Renal cortex interstitium (tissue), 11 donors: ENCODE measurements around the gene FXYD5. TPM values are rescaled to one million over a fixed set of nuclear protein-coding genes. Genes with fewer than 3 reads are reported as not detected.
A peak's percentile ranks its signal among the peaks of the same experiment; 100 is the strongest.
"Not testable (repeated sequence)": the region's sequence is repeated elsewhere in the genome, so short reads cannot be mapped to it uniquely, and the experiment has no call there.

ENCODE experiments used
- DNase-seq, 11 donors: peaks; one replicate each; pipeline ENCODE4 v3.0.0-alpha.2; 2013; ENCODE audit warnings: low read depth in 9 of 11, low spot score in 4 of 11; ENCODE audit errors: extremely low read depth in 1 of 11
- polyA plus RNA-seq, 3 donors: library from polyadenylated mRNA; unstranded; fragments of 120-200 nt; gene quantifications; one replicate each; pipeline ENCODE4 v1.2.1, GENCODE V29; 2013; ENCODE audit not compliant: insufficient read length in 3 of 3

The FXYD5 gene
- polyA plus RNA-seq, 3 donors, result 19.4 to 29.2 (median 22.0) TPM

- no peak for DNase-seq
Measured at GRCh38 chr19:35195830-35196229, 41.3 kb downstream of the FXYD5 start.

- DNase-seq, result not testable (repeated sequence)
Measured at GRCh38 chr19:35196861-35197260, 42.3 kb downstream of the FXYD5 start.

GRCh38 chr19:35199481-35199880, 44.9 kb downstream of the FXYD5 start:
- no peak for DNase-seq

- DNase-seq, result no peak
Measured at GRCh38 chr19:35202722-35203688, 48.5 kb downstream of the FXYD5 start.

- DNase-seq, result no peak
Measured at GRCh38 chr19:35204799-35205732, 50.5 kb downstream of the FXYD5 start.

GRCh38 chr19:35205733-35206323, 51.3 kb downstream of the FXYD5 start:
- no peak for DNase-seq

GRCh38 chr19:35206379-35206778, 51.8 kb downstream of the FXYD5 start:
- no peak for DNase-seq

- DNase-seq, result no peak
Measured at GRCh38 chr19:35206855-35207254, 52.3 kb downstream of the FXYD5 start.

- no peak for DNase-seq
Measured at GRCh38 chr19:35207391-35207871, 52.9 kb downstream of the FXYD5 start.

GRCh38 chr19:35208121-35208520, 53.6 kb downstream of the FXYD5 start:
- no peak for DNase-seq

- no peak for DNase-seq
Measured at GRCh38 chr19:35209646-35210045, 55.1 kb downstream of the FXYD5 start.

- DNase-seq, result no peak
Measured at GRCh38 chr19:35211545-35212230, 57.2 kb downstream of the FXYD5 start.

GRCh38 chr19:35212241-35212640, 57.7 kb downstream of the FXYD5 start:
- no peak for DNase-seq

- DNase-seq, result peak; percentile 11 to 67 (median 45)
Measured at GRCh38 chr19:35213663-35214632, 59.4 kb downstream of the FXYD5 start.

- DNase-seq, result no peak
Measured at GRCh38 chr19:35214766-35215422, 60.4 kb downstream of the FXYD5 start.

GRCh38 chr19:35216016-35216832, 61.7 kb downstream of the FXYD5 start:
- no peak for DNase-seq
